Transverse colon (tissue), 4 donors: Measurements from ENCODE around the gene MSANTD2.

ENCODE experiments used
- EP300 ChIP-seq: sonication (generic); formaldehyde crosslinking; IDR thresholded peaks from one replicate; pipeline ENCODE4 v1.6.1; 2017; ENCODE audit warnings: antibody characterized with exemption, low read depth
- POLR2A ChIP-seq: fragments of 450-650 bp; IDR thresholded peaks from one replicate; pipeline ENCODE4 v1.6.1; 2016; ENCODE audit warnings: antibody characterized with exemption, mild to moderate bottlenecking, moderate library complexity
- POLR2AphosphoS5 ChIP-seq, 3 donors: sonication (generic); formaldehyde crosslinking; IDR thresholded peaks; one replicate each; pipeline ENCODE4 v1.6.1; 2016; ENCODE audit warnings: antibody characterized with exemption in 3 of 3
- TF ChIP-seq, protein P1 (sequence below), 5 experiments: fragments of 200-600 bp in 3 of 5; fragments of 450-650 bp in 2 of 5; sonication (generic) in 3 of 5; IDR thresholded peaks; 1 replicate in 2 of 5; 2 replicates in 3 of 5; pipeline ENCODE4 v1.5.1; 2016 to 2017; ENCODE audit warnings: antibody characterized with exemption in 5 of 5, inconsistent platforms in 3 of 5, mild to moderate bottlenecking in 2 of 5, moderate library complexity in 1 of 5

DNA sequence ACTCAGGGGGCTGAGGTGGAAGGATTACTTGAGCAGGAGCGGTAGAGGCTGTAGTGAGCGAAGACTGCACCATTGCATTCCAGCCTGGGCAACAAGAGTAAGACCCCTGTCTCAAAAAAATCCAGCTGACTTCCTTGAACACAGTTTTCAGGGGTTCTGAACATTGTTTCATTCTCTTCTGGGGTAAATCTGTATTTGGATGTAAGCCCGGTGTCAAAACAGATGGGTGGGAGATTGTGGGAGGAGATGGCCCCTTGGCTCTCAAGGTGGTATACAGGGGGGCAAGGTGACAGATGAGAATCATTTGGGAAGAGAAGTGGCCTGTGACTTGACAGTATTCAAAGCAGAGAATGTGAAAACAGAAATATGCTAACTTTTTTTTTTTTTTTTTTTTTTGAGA lies 42.9 kb downstream of the MSANTD2 start:
- TF ChIP-seq POLR2A (no peak), EP300 (no peak), POLR2AphosphoS5 (IDR thresholded peaks at IDR 0.05) (no peak)
- TF ChIP-seq, protein P1, sequence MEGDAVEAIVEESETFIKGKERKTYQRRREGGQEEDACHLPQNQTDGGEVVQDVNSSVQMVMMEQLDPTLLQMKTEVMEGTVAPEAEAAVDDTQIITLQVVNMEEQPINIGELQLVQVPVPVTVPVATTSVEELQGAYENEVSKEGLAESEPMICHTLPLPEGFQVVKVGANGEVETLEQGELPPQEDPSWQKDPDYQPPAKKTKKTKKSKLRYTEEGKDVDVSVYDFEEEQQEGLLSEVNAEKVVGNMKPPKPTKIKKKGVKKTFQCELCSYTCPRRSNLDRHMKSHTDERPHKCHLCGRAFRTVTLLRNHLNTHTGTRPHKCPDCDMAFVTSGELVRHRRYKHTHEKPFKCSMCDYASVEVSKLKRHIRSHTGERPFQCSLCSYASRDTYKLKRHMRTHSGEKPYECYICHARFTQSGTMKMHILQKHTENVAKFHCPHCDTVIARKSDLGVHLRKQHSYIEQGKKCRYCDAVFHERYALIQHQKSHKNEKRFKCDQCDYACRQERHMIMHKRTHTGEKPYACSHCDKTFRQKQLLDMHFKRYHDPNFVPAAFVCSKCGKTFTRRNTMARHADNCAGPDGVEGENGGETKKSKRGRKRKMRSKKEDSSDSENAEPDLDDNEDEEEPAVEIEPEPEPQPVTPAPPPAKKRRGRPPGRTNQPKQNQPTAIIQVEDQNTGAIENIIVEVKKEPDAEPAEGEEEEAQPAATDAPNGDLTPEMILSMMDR (IDR thresholded peaks at IDR 0.05): no peak
